WI38 (cell line): ENCODE results near the gene CSH2.
A peak's percentile ranks its signal among the peaks of the same experiment; 100 is the strongest.

ENCODE experiments used
- H3K4me3 ChIP-seq: 2 replicates; pipeline ENCODE4 v1.5.1; 2011; ENCODE audit warnings: low read depth, mild to moderate bottlenecking, control low read depth, low read length
- TF ChIP-seq, protein P1 (sequence below): IDR thresholded peaks from 2 replicates; pipeline ENCODE4 v1.5.1; 2012; ENCODE audit warnings: low read depth, mild to moderate bottlenecking, control low read depth, low read length

Gene CSH2

DNA sequence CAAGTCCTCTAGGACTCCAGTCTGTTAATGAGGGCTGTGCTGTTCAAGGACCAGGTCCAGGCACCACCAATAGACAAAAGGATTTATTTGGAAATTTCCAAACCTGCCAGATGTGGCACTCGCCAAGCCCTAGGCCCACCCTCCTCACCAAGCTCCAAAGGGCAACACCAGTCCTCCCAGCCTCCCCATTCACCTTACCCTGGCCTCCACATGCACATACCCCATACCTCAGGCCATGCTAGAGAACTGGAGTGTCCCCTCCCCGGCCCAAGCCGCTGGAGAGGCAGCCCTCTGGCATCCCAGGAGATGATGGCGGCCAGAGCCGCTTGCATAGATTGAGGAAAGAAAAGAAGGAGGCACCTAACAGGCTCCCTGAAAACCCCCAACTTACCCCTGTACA is 41.5 kb downstream of the CSH2 start:
- H3K4me3 ChIP-seq: no peak overlapping the region
- TF ChIP-seq, protein P1, sequence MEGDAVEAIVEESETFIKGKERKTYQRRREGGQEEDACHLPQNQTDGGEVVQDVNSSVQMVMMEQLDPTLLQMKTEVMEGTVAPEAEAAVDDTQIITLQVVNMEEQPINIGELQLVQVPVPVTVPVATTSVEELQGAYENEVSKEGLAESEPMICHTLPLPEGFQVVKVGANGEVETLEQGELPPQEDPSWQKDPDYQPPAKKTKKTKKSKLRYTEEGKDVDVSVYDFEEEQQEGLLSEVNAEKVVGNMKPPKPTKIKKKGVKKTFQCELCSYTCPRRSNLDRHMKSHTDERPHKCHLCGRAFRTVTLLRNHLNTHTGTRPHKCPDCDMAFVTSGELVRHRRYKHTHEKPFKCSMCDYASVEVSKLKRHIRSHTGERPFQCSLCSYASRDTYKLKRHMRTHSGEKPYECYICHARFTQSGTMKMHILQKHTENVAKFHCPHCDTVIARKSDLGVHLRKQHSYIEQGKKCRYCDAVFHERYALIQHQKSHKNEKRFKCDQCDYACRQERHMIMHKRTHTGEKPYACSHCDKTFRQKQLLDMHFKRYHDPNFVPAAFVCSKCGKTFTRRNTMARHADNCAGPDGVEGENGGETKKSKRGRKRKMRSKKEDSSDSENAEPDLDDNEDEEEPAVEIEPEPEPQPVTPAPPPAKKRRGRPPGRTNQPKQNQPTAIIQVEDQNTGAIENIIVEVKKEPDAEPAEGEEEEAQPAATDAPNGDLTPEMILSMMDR: no peak

DNA sequence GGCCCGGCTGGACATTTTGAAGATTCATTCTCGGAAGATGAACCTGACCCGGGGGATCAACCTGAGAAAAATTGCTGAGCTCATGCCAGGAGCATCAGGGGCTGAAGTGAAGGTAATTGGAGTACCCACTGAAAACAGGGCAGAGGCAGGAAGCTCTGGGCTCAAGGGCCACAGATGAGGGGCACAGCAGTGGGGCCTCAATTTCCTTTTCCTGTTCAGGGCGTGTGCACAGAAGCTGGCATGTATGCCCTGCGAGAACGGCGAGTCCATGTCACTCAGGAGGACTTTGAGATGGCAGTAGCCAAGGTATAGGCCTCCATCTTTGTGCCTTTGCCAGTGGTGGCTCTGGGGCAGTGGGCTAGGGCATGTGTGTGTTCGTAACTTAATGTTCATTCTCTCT is 42.0 kb downstream of the CSH2 start:
- no peak overlapping the region for H3K4me3 ChIP-seq
- TF ChIP-seq, protein P1: no peak

DNA sequence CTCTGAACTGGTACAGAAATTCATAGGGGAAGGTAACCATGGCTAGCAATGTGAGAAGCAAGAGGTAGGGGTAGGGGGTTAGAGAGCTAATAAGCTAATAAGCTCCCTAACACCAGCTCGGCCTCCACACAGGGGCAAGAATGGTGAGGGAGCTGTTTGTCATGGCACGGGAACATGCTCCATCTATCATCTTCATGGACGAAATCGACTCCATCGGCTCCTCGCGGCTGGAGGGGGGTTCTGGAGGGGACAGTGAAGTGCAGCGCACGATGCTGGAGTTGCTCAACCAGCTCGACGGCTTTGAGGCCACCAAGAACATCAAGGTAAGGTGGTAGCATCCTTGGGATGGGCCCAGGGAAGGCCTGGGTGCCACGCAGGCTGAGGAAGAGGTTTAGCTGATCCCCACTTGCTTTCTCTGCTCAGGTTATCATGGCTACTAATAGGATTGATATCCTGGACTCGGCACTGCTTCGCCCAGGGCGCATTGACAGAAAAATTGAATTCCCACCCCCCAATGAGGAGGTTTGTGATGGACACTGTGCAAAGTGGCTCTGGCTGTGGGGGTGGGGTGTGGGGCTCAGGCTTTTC is 42.5 kb downstream of the CSH2 start:
- no peak overlapping the region for H3K4me3 ChIP-seq
- TF ChIP-seq, protein P1: no peak

DNA sequence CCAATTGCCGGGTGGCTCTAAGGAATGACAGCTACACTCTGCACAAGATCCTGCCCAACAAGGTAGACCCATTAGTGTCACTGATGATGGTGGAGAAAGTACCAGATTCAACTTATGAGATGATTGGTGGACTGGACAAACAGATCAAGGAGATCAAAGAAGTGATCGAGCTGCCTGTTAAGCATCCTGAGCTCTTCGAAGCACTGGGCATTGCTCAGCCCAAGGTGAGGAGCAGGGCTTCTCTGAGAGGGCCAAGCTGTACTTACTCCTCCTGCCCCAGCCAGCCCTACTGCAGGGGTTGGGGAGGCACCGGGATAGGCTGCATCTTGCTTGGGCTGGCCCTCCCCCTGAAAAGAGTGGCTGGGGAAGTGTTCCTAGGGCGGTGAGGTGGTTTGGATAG is 43.2 kb downstream of the CSH2 start:
- no peak overlapping the region for H3K4me3 ChIP-seq
- TF ChIP-seq, protein P1: no peak

DNA sequence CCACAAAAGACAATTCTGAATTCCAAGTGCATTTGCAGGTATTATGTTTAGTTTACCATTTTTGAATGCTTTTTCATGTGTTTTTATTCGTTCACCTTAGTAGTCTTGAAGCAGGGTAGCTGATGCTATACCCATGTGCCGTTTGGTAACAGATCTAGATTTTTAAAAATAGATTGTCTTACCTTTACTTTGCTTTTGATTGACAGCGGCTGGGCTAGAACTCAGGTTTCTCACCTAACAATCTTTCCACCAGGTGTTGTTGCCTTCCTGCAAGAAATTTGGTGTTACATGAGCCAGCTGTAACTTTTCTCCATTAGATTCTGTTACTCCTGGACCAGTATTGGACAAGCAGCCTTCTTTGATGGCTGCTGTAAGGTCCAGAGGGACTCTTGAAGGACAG is 44.5 kb downstream of the CSH2 start:
- no peak overlapping the region for H3K4me3 ChIP-seq
- TF ChIP-seq, protein P1: no peak

DNA sequence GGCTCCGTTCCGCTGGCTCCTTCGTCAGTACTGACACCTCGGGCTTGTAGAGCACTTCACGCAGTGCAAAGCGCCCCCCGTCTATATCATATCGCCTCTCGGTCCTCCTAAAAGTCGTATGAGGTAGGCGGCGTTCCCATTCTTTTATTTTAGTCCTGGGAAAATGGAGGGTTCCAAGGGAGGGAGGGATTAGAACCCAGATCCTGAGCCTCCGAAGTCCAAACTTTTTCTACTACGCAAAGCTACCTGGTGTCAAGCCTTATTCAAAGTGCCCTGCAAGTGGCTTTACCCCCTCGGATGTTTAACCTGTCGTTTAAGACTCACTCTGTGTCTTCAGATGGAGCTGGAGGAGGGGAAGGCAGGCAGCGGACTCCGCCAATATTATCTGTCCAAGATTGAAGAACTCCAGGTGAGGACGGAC is 45.7 kb downstream of the CSH2 start:
- TF ChIP-seq, protein P1: no peak
- H3K4me3 ChIP-seq: peak overlapping the region; percentile 96

DNA sequence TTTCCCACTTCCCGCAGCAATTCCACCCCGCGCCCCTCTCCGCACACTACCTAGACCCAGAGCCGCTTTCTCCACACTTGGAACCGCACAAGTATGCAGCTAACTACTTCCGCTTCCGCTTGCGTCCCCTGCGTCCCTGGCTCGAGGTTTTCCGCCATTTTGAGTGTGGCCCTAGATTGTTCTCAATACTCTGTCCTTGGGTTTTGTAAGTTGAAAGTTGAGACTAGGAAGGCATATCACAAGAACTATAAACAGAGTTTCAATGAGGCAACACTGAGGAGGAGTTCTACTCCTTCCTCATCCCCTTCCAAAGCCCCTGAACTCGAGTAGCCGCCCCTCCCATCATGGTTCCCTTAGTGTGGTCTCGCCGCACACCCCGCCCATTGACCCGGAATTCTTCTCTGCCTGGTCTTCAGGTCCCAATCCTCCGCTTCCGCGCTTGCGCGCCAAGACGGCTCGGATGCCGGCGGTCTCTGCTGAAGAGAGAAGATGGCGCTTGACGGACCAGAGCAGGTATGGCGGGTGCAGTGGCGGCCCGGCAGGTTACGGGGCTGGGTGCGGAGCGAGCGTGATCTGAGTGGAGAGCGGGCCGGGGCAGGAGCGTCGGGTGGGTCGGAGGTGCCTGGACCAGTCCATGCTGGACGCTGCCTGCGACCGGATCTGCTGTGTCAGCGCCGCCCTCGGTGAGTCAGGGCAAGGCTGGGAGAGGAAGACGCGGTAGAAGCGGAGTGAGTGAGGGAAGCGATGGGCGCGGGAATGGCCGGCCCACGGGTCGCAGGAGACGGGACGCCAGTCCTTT is 46.3 kb downstream of the CSH2 start, which contains the start of the genes FTSJ3 and PSMC5:
FTSJ3 (minus strand) TSS at position 662 of the 799 bp plus-strand sequence. CDS start 761 bp downstream, outside the sequence.
PSMC5 (plus strand) TSS at position 430 of the 799 bp plus-strand sequence; CDS start at position 490, 60 bp downstream.
- TF ChIP-seq, protein P1: peak; percentile 17; the same call in 1 of the 2 replicates
- H3K4me3 ChIP-seq: peak within 1 kb of the TSS; percentile 96
